GM19324 (cell line): ENCODE results near the gene ATE1.
"Not testable (repeated sequence)": the region's sequence is repeated elsewhere in the genome, so short reads cannot be mapped to it uniquely, and the experiment has no call there.

ENCODE experiments used
- ATAC-seq: cut with Tn5 transposase; IDR thresholded peaks from one replicate; pipeline ENCODE4 v1.9.1; 2021; ENCODE audit warnings: mild to moderate bottlenecking, moderate library complexity; ENCODE audit not compliant: unreplicated experiment, low FRiP score

The ATE1 gene

DNA sequence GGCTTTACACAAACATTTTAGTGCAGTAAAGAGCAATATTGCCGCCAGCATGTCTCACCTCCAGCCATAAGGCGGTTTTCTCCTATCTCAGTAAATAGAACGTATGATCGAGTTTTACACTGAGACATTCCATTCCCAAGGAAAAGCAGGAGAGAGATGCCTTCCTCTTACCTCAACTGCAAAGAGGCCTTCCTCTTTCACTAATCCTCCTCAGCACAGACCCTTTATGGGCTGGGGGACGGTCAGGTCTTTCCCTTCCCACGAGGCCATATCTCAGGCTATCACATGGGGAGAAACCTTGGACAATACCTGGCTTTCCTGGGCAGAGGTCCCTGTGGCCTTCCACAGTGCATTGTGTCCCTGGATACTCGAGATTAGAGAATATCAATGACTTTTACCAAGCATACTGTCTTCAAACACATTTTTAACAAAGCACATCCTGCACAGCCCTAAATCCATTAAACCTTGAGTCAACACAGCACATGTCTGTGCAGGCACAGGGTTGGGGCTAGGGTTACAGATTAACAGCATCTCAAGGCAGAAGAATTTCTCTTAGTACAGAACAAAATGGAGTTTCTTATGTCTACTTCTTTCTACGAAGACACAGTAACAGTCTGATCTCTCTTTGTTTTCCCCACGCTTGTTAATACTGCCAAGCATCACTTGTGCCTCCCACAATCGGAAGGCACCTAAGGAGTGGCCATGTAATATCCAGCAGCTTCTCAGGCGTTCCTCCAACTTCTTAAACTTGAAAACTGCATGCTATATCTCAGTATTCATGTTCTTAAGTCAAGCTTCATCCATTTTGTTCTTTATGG is 2.6 kb upstream of the ATE1 start:
- not testable (repeated sequence) for ATAC-seq

- ATAC-seq, result not testable (repeated sequence)
Observed at GRCh38 chr10:121929585-121930267, 1.9 kb upstream of the ATE1 start.

GRCh38 chr10:121928528-121928884 is 675 bp upstream of the ATE1 start:
- peak; percentile 13 for ATAC-seq

- peak; percentile 57 for ATAC-seq
Observed at GRCh38 chr10:121927318-121927840, 452 bp downstream of the ATE1 start.

GRCh38 chr10:121926671-121927317 is 1.0 kb downstream of the ATE1 start:
- ATAC-seq, result peak; percentile 11

DNA sequence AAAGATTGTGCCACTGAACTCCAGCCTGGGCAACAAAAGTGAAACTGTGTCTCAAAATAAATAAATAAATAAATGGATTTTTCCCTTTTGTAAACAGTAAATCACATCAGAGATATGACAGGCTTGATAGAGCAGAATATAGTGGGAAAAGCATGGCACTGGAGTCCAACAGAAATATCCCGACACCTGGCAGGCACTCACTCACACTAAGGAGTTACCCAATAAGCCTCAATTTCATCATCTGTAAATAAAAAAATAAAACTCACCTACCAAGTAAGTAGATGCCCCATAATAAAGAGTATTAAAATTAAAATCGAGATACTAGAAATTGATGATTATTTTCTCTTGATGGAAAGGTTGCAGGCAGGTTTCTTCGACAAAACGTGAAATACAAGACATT is 1.7 kb downstream of the ATE1 start:
- no peak for ATAC-seq

GRCh38 chr10:121921238-121921931 is 6.4 kb downstream of the ATE1 start:
- ATAC-seq, result no peak

- no peak for ATAC-seq
Observed at GRCh38 chr10:121919666-121920065, 8.2 kb downstream of the ATE1 start.

DNA sequence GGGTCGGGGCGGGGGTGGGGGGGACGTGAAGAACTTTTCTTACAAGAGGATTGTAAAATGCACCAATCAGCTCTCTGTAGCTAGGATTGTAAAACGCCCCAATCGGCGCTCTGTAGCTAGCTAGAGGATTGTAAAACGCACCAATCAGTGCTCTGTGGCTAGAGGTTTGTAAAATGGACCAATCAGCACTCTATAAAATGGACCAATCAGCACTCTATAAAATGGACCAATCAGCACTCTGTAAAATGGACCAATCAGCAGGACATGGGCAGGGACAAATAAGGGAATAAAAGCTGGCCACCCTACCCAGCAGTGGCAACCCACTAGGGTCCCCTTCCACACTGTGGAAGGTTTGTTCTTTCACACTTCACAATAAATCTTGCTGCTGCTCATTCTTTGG is 9.0 kb downstream of the ATE1 start:
- not testable (repeated sequence) for ATAC-seq

DNA sequence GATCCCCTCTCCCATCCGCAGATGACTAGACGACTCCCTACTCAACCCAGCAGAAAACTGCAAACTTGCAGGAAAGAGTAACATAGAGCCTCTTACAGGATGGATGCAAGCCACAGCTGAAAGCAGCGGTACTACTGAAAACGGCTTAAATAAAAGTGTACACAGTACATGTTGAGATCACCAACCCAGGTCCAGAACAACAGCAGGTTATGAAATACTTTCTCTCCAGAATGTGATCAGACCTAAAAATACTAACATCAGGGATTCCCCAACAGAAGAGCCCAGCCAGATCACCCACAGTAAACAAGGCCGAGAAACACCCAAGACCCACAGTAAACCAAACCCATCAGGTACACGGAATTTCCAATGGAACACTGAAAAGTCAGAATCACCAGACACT is 13.2 kb downstream of the ATE1 start:
- no peak for ATAC-seq

- ATAC-seq, result no peak
Observed at GRCh38 chr10:121911421-121911697, 16.5 kb downstream of the ATE1 start.

DNA sequence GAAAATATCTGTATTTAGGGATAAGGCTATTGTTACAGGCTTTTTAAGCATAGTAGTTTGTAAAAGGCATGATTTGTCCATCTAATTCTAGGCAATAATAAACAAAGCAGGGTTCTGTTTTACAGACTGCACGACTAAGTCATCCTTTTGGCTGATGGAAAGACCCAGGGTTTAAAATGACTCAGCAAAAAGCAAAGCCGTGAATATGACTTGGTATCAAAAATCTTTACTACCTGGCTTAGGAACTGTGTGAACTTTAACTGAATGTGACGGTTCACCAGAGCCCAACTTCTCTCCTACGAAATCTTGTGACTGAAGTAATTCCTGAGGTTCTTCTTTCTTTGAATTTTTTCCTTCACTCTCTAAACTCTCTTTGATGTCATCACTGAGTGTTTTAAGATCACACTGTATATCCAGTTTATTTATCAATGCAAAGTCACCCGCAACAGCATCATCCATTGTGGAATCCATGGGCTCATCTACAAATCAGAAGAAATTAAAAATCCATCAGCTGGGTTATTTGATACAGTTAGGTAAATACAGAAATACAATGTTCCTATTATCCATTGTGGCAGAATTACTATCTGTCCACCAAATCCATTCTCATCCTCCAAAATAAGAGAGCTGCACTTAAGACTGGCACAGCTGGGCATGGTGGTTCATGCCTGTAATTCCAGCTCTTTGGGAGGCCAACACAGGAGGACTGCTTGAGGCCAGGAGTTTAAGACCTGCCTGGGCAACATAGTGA is 17.0 kb downstream of the ATE1 start:
- no peak for ATAC-seq

DNA sequence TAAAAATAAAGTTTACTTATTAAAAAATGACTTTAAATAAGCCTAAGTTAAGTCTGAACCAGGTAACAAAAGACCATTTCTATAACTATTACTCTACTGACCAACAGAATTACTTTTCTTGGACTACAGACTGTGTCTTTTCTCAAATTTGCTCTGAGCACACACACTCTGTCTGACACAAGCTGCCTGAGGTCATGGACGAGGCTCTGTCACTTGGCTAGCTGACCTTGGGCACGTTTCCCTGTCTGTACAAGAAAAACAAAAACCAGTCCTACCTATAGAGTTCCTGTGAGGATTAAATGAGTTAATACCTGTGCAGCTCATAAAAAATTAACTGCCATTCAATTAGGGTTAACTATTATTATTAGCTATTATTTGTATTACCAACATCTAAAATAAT is 22.9 kb downstream of the ATE1 start:
- no peak for ATAC-seq

- ATAC-seq, result peak; percentile 73
Observed at GRCh38 chr10:121900443-121901174, 27.2 kb downstream of the ATE1 start.

GRCh38 chr10:121899727-121900126 is 28.1 kb downstream of the ATE1 start:
- no peak for ATAC-seq

GRCh38 chr10:121891103-121891502 is 36.7 kb downstream of the ATE1 start:
- no peak for ATAC-seq

DNA sequence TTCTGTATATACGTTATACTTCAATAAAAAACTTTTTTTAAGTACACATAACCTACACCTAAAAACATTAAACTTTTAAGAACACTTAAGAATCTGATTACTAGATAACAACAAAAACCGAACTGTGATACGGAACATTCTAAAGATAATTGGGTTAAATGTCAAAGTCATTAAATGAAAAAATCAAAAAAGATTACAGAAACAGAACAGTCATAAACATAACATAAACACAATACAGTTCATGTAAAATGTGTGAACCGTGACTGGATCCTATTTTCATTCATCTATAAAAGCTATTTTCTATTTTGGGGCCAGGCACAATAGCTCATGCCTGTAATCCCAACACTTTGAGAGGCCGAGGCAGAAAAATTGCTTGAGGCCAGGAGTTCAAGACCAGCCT is 38.6 kb downstream of the ATE1 start:
- no peak for ATAC-seq

- no peak for ATAC-seq
Observed at GRCh38 chr10:121886997-121887622, 40.7 kb downstream of the ATE1 start.

DNA sequence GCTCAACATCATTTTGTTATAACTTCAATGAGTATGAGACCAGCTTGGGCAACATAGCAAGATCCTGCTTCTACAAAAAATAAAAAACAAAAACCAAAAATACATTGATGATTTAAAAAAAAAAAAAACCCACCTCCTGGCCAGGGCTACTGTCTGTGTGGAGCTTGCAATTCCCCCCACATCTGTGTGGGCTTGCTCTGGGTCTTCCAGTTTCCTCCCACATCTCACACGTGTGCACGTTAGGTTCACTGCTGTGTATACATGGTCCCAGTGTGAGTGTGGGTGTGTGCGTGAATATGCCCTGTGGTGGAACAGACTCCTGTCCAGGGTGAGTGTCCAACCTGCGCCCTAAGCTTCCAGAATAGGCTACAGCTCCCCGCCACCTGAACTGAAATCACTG is 41.6 kb downstream of the ATE1 start:
- ATAC-seq, result no peak
